ENCODE results near the gene LRP11. TPM values are rescaled to one million over a fixed set of nuclear protein-coding genes. Genes with fewer than 3 reads are reported as not detected.

The LRP11 gene
- total and polyA plus RNA-seq, 3 donors from 2014 or later = 16.8 to 44.7 (median 28.8) TPM

- DNase-seq = no peak
- H3K9me3 ChIP-seq = no peaks in the 10 kb centered on the region
- WGBS, 2 donors = 66 to 74% methylated on average over 14 of the region's 14 CpGs
- H3K4me3 ChIP-seq = no peak overlapping the region
- no peak overlapping the region for H3K27ac ChIP-seq
- H3K27me3 ChIP-seq = no peaks in the 10 kb centered on the region
- TF ChIP-seq, protein P1, sequence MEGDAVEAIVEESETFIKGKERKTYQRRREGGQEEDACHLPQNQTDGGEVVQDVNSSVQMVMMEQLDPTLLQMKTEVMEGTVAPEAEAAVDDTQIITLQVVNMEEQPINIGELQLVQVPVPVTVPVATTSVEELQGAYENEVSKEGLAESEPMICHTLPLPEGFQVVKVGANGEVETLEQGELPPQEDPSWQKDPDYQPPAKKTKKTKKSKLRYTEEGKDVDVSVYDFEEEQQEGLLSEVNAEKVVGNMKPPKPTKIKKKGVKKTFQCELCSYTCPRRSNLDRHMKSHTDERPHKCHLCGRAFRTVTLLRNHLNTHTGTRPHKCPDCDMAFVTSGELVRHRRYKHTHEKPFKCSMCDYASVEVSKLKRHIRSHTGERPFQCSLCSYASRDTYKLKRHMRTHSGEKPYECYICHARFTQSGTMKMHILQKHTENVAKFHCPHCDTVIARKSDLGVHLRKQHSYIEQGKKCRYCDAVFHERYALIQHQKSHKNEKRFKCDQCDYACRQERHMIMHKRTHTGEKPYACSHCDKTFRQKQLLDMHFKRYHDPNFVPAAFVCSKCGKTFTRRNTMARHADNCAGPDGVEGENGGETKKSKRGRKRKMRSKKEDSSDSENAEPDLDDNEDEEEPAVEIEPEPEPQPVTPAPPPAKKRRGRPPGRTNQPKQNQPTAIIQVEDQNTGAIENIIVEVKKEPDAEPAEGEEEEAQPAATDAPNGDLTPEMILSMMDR (IDR thresholded peaks at IDR 0.05) = no peak
- TF ChIP-seq POLR2A (IDR thresholded peaks at IDR 0.05) = no peak
- intact Hi-C loops (cut with DNase I; ENCODE audit: low total_unique reads) = no loop called here
- H3K4me1 ChIP-seq = peaks cover 10% of the 10 kb centered on the region
- H3K36me3 ChIP-seq (ENCODE audit: low read depth, missing control alignments) = no peaks in the 10 kb centered on the region
These were observed 2.3 kb downstream of the LRP11 start for GRCh38 chr6:149861603-149862423.

- 79 to 84% methylated on average over 14 of the region's 14 CpGs for WGBS, 2 donors
- intact Hi-C loops (cut with DNase I; ENCODE audit: low total_unique reads) = no loop called here
- TF ChIP-seq, protein P1 (IDR thresholded peaks at IDR 0.05) = no peak
- TF ChIP-seq POLR2A (IDR thresholded peaks at IDR 0.05) = no peak
- H3K27ac ChIP-seq = no peak overlapping the region
- no peak overlapping the region for H3K4me3 ChIP-seq
- no peak for DNase-seq
- peaks cover 10% of the 10 kb centered on the region for H3K4me1 ChIP-seq
- H3K36me3 ChIP-seq (ENCODE audit: low read depth, missing control alignments) = no peaks in the 10 kb centered on the region
- H3K27me3 ChIP-seq = no peaks in the 10 kb centered on the region
- no peaks in the 10 kb centered on the region for H3K9me3 ChIP-seq
These were observed 3.1 kb downstream of the LRP11 start for GRCh38 chr6:149860834-149861602.

DNA sequence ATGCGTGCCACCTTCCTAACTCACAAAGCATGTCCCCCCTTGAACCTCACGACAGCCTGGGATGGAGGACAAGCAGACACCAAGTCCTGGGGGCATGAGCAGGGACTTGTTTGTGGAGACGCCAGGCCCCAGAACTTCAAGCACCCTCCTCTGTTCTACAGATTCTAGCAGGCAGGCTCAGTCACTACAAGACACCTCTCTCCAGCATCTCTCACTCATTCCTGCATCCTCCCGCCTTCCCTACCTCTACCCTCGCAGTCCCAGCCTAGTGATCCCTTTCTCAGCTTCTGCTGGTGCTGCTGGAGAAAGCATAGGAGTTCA lies 3.7 kb downstream of the LRP11 start:
- Histone ChIP-seq H3K27ac (no peak overlapping the region), H3K27me3 (no peaks in the 10 kb centered on the region), H3K4me1 (peaks cover 9% of the 10 kb centered on the region), H3K36me3 (ENCODE audit: low read depth, missing control alignments) (no peaks in the 10 kb centered on the region), H3K4me3 (no peak overlapping the region), H3K9me3 (no peaks in the 10 kb centered on the region)
- no peak for TF ChIP-seq POLR2A (IDR thresholded peaks at IDR 0.05)
- TF ChIP-seq, protein P1 (IDR thresholded peaks at IDR 0.05) = no peak
- no peak for DNase-seq
- WGBS, 2 donors = 83 to 92% methylated on average over 5 of the region's 5 CpGs
- intact Hi-C loops (cut with DNase I; ENCODE audit: low total_unique reads) = no loop called here

DNA sequence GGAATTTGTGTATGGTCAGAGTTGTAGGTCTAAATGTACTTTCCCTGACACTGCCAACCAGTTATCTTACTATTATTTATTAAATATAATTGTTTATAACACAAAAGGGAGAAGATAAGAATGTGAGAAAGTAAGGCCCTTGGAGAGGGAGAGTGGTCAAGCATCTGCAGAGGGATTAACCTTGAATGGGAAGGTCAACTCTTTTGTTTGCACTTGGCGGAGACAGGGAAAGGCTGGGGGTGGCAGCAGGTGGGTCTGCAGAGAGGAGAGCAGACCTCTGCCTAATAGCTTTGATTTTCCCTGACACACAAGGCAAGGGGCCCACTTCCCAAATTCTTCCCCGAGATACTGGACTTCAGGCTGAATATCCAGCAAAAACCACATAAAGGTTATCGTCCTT lies 4.2 kb downstream of the LRP11 start:
- no peaks in the 10 kb centered on the region for H3K9me3 ChIP-seq
- no peaks in the 10 kb centered on the region for H3K27me3 ChIP-seq
- 70 to 89% methylated on average over 3 of the region's 3 CpGs for WGBS, 2 donors
- no peak for DNase-seq
- intact Hi-C loops (cut with DNase I; ENCODE audit: low total_unique reads) = no loop called here
- H3K4me1 ChIP-seq = peaks cover 5% of the 10 kb centered on the region
- H3K27ac ChIP-seq = no peak overlapping the region
- no peaks in the 10 kb centered on the region for H3K36me3 ChIP-seq (ENCODE audit: low read depth, missing control alignments)
- H3K4me3 ChIP-seq = no peak overlapping the region
- TF ChIP-seq, protein P1 (IDR thresholded peaks at IDR 0.05) = no peak
- TF ChIP-seq POLR2A (IDR thresholded peaks at IDR 0.05) = no peak
